HepG2 (cell line): Measurements from ENCODE around the gene ADIPOR2. TPM values are rescaled to one million over a fixed set of nuclear protein-coding genes. Genes with fewer than 3 reads are reported as not detected.

ENCODE experiments used
- CENPBD1 ChIP-seq: sonication (generic); formaldehyde crosslinking; IDR thresholded peaks from 2 replicates; pipeline ENCODE4 v1.8.0; 2022; ENCODE audit warnings: missing genetic modification reagents, low read depth, mild to moderate bottlenecking, borderline replicate concordance
- polyA plus RNA-seq, 8 experiments: library from polyadenylated mRNA; depleted of rRNA in 3 of 8; stranded (reverse) in 7 of 8; unstranded in 1 of 8; fragments of >200 nt; fragmentation: Illumina TruSeq in 4 of 8; extraction: Trizol in 4 of 8; gene quantifications; 2 replicates each; pipeline versions ENCODE4 v1.2.1 to v1.2.3, GENCODE V29; 2011 to 2016; ENCODE audit warnings: low read depth in 4 of 8, missing spikeins in 1 of 8, mixed read lengths in 1 of 8; ENCODE audit not compliant: insufficient read depth in 1 of 8
- total RNA-seq, 5 experiments: library from RNA; depleted of rRNA; stranded (reverse); fragments of >200 nt; fragmentation: Illumina TruSeq; extraction: Trizol; gene quantifications; 2 replicates each; pipeline ENCODE4 v1.2.3, GENCODE V29; 2016; ENCODE audit warnings: low read depth in 1 of 5
- TF ChIP-seq, protein P1 (sequence below): sonication (generic); formaldehyde crosslinking; IDR thresholded peaks from 2 replicates; pipeline ENCODE4 v1.9.0; 2021; ENCODE audit warnings: missing genetic modification reagents, borderline replicate concordance
- TF ChIP-seq, protein P2 (sequence below): sonication (generic); formaldehyde crosslinking; IDR thresholded peaks from 2 replicates; pipeline ENCODE4 v1.4.0; 2020; ENCODE audit warnings: missing genetic modification reagents
- TF ChIP-seq, protein P3 (sequence below): sonication (generic); formaldehyde crosslinking; IDR thresholded peaks from 2 replicates; pipeline ENCODE4 v1.4.0; 2020; ENCODE audit warnings: missing genetic modification reagents
- TF ChIP-seq, protein P4 (sequence below): sonication (generic); formaldehyde crosslinking; IDR thresholded peaks from 2 replicates; pipeline ENCODE4 v1.9.0; 2021; ENCODE audit warnings: missing genetic modification reagents, borderline replicate concordance

Gene ADIPOR2
- total and polyA plus RNA-seq, 2 of the 13 experiments (the other 11 are each of a cell fraction or from before 2014, with no cell fraction given) = 35.2 to 52.2 TPM

GRCh38 chr12:1773937-1774655 is 83.2 kb downstream of the ADIPOR2 start (continued):
- TF ChIP-seq, protein P1, sequence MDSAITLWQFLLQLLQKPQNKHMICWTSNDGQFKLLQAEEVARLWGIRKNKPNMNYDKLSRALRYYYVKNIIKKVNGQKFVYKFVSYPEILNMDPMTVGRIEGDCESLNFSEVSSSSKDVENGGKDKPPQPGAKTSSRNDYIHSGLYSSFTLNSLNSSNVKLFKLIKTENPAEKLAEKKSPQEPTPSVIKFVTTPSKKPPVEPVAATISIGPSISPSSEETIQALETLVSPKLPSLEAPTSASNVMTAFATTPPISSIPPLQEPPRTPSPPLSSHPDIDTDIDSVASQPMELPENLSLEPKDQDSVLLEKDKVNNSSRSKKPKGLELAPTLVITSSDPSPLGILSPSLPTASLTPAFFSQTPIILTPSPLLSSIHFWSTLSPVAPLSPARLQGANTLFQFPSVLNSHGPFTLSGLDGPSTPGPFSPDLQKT (CRISPR knock-in tag) = no peak
- TF ChIP-seq, protein P2, sequence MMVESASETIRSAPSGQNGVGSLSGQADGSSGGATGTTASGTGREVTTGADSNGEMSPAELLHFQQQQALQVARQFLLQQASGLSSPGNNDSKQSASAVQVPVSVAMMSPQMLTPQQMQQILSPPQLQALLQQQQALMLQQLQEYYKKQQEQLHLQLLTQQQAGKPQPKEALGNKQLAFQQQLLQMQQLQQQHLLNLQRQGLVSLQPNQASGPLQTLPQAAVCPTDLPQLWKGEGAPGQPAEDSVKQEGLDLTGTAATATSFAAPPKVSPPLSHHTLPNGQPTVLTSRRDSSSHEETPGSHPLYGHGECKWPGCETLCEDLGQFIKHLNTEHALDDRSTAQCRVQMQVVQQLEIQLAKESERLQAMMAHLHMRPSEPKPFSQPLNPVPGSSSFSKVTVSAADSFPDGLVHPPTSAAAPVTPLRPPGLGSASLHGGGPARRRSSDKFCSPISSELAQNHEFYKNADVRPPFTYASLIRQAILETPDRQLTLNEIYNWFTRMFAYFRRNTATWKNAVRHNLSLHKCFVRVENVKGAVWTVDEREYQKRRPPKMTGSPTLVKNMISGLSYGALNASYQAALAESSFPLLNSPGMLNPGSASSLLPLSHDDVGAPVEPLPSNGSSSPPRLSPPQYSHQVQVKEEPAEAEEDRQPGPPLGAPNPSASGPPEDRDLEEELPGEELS (CRISPR knock-in tag) = no peak
- TF ChIP-seq, protein P3, sequence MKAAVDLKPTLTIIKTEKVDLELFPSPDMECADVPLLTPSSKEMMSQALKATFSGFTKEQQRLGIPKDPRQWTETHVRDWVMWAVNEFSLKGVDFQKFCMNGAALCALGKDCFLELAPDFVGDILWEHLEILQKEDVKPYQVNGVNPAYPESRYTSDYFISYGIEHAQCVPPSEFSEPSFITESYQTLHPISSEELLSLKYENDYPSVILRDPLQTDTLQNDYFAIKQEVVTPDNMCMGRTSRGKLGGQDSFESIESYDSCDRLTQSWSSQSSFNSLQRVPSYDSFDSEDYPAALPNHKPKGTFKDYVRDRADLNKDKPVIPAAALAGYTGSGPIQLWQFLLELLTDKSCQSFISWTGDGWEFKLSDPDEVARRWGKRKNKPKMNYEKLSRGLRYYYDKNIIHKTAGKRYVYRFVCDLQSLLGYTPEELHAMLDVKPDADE (CRISPR knock-in tag) = no peak
- TF ChIP-seq CENPBD1 (CRISPR knock-in tag) = no peak
- TF ChIP-seq, protein P4, sequence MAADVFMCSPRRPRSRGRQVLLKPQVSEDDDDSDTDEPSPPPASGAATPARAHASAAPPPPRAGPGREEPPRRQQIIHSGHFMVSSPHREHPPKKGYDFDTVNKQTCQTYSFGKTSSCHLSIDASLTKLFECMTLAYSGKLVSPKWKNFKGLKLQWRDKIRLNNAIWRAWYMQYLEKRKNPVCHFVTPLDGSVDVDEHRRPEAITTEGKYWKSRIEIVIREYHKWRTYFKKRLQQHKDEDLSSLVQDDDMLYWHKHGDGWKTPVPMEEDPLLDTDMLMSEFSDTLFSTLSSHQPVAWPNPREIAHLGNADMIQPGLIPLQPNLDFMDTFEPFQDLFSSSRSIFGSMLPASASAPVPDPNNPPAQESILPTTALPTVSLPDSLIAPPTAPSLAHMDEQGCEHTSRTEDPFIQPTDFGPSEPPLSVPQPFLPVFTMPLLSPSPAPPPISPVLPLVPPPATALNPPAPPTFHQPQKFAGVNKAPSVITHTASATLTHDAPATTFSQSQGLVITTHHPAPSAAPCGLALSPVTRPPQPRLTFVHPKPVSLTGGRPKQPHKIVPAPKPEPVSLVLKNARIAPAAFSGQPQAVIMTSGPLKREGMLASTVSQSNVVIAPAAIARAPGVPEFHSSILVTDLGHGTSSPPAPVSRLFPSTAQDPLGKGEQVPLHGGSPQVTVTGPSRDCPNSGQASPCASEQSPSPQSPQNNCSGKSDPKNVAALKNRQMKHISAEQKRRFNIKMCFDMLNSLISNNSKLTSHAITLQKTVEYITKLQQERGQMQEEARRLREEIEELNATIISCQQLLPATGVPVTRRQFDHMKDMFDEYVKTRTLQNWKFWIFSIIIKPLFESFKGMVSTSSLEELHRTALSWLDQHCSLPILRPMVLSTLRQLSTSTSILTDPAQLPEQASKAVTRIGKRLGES (CRISPR knock-in tag) = no peak
